Thoracic aorta (tissue), 2 donors: ENCODE measurements around the gene CLNK. TPM values are rescaled to one million over a fixed set of nuclear protein-coding genes. Genes with fewer than 3 reads are reported as not detected.

Experiments used
- ATAC-seq: fragments of 150-250 bp; one replicate; pipeline ENCODE4 v1.8.0; 2017; ENCODE audit warnings: low read depth; ENCODE audit not compliant: insufficient number of reproducible peaks, low FRiP score
- DNase-seq: peaks from one replicate; pipeline ENCODE4 v3.0.0-alpha.2; 2020; ENCODE audit warnings: low spot score
- H3K27ac ChIP-seq, 2 donors: fragments of 200-600 bp; sonication (generic); 1 replicate in 1 of 2; 2 replicates in 1 of 2; pipeline ENCODE4 v1.5.1; 2016; ENCODE audit warnings: mild to moderate bottlenecking in 2 of 2, moderate library complexity in 2 of 2
- H3K27me3 ChIP-seq: fragments of 200-600 bp; sonication (generic); replicated peaks from 2 replicates; pipeline ENCODE4 v1.6.0; 2016; ENCODE audit warnings: mild to moderate bottlenecking; ENCODE audit not compliant: insufficient read depth
- H3K36me3 ChIP-seq: fragments of 200-600 bp; sonication (generic); one replicate; pipeline ENCODE4 v1.5.1; 2016
- H3K4me1 ChIP-seq, 2 donors: fragments of 200-600 bp; sonication (generic); 1 replicate in 1 of 2; 2 replicates in 1 of 2; pipeline versions ENCODE4 v1.5.1 to v1.6.0; 2016; ENCODE audit warnings: low read depth in 2 of 2, mild to moderate bottlenecking in 1 of 2; ENCODE audit not compliant: control insufficient read depth in 1 of 2
- H3K4me3 ChIP-seq: fragments of 200-600 bp; sonication (generic); 2 replicates; pipeline ENCODE4 v1.5.1; 2016; ENCODE audit warnings: mild to moderate bottlenecking
- H3K9me3 ChIP-seq: fragments of 200-600 bp; sonication (generic); 2 replicates; pipeline ENCODE4 v1.5.1; 2016
- total RNA-seq, 2 donors: library from RNA; depleted of rRNA; stranded (reverse); fragments of >200 nt; gene quantifications; one replicate each; pipeline versions ENCODE4 v1.1.0 to v1.2.3, GENCODE V29; 2016
- TF ChIP-seq, protein P1 (sequence below): fragments of 200-600 bp; sonication (generic); IDR thresholded peaks from one replicate; pipeline ENCODE4 v1.5.1; 2019; ENCODE audit warnings: antibody characterized with exemption

CLNK gene
- total RNA-seq, 2 donors from 2014 or later: not detected

DNA sequence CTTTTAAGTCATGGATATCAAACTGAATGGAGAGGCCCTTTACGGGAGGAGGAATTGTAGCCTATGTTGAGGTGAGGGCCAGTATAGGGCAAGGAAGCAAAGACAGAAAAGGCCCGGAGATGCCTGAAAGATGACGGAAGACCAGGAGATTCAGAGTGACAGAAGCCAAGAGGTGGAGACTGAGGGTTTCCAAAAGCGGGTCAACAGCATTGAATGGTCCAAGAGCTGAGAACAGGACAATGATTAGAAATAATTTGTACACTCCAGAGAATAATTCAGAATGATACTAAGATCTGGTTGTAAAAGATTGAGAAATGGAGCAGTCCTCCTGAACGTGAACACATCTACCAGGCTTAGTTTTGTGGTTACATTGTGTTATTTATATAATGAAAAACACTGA, 181.9 kb downstream of the CLNK start:
- Histone ChIP-seq H3K4me1 (no peaks in the 10 kb centered on the region), H3K27me3 (no peaks in the 10 kb centered on the region), H3K27ac (no peak overlapping the region), H3K36me3 (no peaks in the 10 kb centered on the region), H3K9me3 (no peaks in the 10 kb centered on the region), H3K4me3 (no peak overlapping the region)
- TF ChIP-seq, protein P1, sequence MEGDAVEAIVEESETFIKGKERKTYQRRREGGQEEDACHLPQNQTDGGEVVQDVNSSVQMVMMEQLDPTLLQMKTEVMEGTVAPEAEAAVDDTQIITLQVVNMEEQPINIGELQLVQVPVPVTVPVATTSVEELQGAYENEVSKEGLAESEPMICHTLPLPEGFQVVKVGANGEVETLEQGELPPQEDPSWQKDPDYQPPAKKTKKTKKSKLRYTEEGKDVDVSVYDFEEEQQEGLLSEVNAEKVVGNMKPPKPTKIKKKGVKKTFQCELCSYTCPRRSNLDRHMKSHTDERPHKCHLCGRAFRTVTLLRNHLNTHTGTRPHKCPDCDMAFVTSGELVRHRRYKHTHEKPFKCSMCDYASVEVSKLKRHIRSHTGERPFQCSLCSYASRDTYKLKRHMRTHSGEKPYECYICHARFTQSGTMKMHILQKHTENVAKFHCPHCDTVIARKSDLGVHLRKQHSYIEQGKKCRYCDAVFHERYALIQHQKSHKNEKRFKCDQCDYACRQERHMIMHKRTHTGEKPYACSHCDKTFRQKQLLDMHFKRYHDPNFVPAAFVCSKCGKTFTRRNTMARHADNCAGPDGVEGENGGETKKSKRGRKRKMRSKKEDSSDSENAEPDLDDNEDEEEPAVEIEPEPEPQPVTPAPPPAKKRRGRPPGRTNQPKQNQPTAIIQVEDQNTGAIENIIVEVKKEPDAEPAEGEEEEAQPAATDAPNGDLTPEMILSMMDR: no peak
- ATAC-seq: no peak
- no peak for DNase-seq

DNA sequence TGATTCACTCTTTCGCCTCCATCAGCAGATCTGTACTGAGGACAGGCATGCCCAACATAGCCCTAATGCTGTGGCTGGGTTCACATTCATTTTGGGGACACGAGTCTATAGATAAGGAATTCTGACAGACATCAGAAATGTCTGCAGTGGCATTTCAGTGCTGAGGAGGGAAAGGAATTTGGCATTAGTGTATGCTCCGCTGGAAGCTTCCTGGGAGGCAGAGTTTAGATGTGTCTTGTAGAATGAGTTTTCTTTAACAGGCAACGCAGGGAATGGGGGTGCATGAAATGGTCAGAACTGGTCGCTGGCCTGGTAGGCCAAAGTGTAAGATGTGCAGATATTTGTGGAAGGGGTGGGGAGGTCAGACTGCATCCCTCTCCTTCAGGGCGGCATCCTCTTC, 183.8 kb downstream of the CLNK start:
- no peaks in the 10 kb centered on the region for H3K9me3 ChIP-seq
- TF ChIP-seq, protein P1: no peak
- no peaks in the 10 kb centered on the region for H3K27me3 ChIP-seq
- H3K4me1 ChIP-seq: no peaks in the 10 kb centered on the region
- H3K36me3 ChIP-seq: no peaks in the 10 kb centered on the region
- ATAC-seq (no peak), DNase-seq (no peak)
- H3K27ac ChIP-seq: no peak overlapping the region
- no peak overlapping the region for H3K4me3 ChIP-seq

GRCh38 chr4:10496200-10496599, 188.4 kb downstream of the CLNK start:
- Histone ChIP-seq H3K27me3 (no peaks in the 10 kb centered on the region), H3K36me3 (no peaks in the 10 kb centered on the region), H3K4me3 (no peak overlapping the region), H3K27ac (no peak overlapping the region), H3K9me3 (no peaks in the 10 kb centered on the region), H3K4me1 (no peaks in the 10 kb centered on the region)
- DNase-seq: no peak
- ATAC-seq: no peak
- TF ChIP-seq, protein P1: no peak

GRCh38 chr4:10495651-10496050, 188.9 kb downstream of the CLNK start:
- DNase-seq (no peak), ATAC-seq (no peak)
- Histone ChIP-seq H3K9me3 (no peaks in the 10 kb centered on the region), H3K36me3 (no peaks in the 10 kb centered on the region), H3K4me1 (no peaks in the 10 kb centered on the region), H3K27ac (no peak overlapping the region), H3K4me3 (no peak overlapping the region), H3K27me3 (no peaks in the 10 kb centered on the region)
- TF ChIP-seq, protein P1: no peak

GRCh38 chr4:10492464-10492863, 192.1 kb downstream of the CLNK start:
- no peak for ATAC-seq
- H3K9me3 ChIP-seq: no peaks in the 10 kb centered on the region
- TF ChIP-seq, protein P1: no peak
- DNase-seq: no peak
- H3K27me3 ChIP-seq: no peaks in the 10 kb centered on the region
- H3K4me3 ChIP-seq: no peak overlapping the region
- no peak overlapping the region for H3K27ac ChIP-seq
- no peaks in the 10 kb centered on the region for H3K4me1 ChIP-seq
- no peaks in the 10 kb centered on the region for H3K36me3 ChIP-seq
